SK-N-SH (cell line): ENCODE results near the gene MYMX. TPM values are rescaled to one million over a fixed set of nuclear protein-coding genes. Genes with fewer than 3 reads are reported as not detected.

Source experiments
- CTCF ChIA-PET: fragments of 300-600, 350-600 bp; formaldehyde crosslinking; extraction: SDS; loops from one replicate; lab custom pipeline; 2021; lab: Yijun Ruan, JAX
- POLR2A ChIA-PET: fragments of 350-600 bp; sonication (Branson Sonifier 250); formaldehyde crosslinking; extraction: SDS; loops from one replicate; lab custom pipeline; 2020; ENCODE audit warnings: antibody characterized with exemption, inconsistent platforms; lab: Yijun Ruan, JAX
- DNase-seq: peaks from one replicate; pipeline ENCODE4 v3.0.0; 2012
- H2AFZ ChIP-seq: fragments of 200-600 bp; sonication (generic); 2 replicates; pipeline ENCODE4 v1.8.1; 2016; ENCODE audit warnings: antibody characterized with exemption, mild to moderate bottlenecking, low read depth
- H3F3A ChIP-seq: fragments of 200-600 bp; sonication (generic); replicated peaks from 2 replicates; pipeline ENCODE3; 2016; ENCODE audit warnings: antibody characterized with exemption, mild to moderate bottlenecking; ENCODE audit not compliant: insufficient read depth
- H3K27ac ChIP-seq, 2 experiments: fragments of 200-500 bp in 1 of 2; fragments of 200-600 bp in 1 of 2; sonication (Bioruptor generic) in 1 of 2; sonication (generic), shearing (Covaris generic) in 1 of 2; 2 replicates each; pipeline versions ENCODE4 v1.5.1 to v1.6.1; 2014 to 2016; ENCODE audit warnings: low read depth in 2 of 2, inconsistent platforms in 1 of 2, low read length in 1 of 2, mild to moderate bottlenecking in 1 of 2, mixed read lengths in 1 of 2
- H3K27me3 ChIP-seq: fragments of 200-600 bp; sonication (generic), shearing (Covaris generic); 2 replicates; pipeline ENCODE4 v1.6.1; 2016; ENCODE audit warnings: mixed run types; ENCODE audit not compliant: insufficient read depth
- H3K36me3 ChIP-seq, 2 experiments: fragments of 200-500 bp in 1 of 2; fragments of 200-600 bp in 1 of 2; sonication (Bioruptor generic) in 1 of 2; sonication (generic) in 1 of 2; replicated peaks in 1 of 2; 2 replicates each; pipeline versions ENCODE3 to v1.5.1; 2014 to 2016; ENCODE audit warnings: low read length in 1 of 2, mild to moderate bottlenecking in 1 of 2; ENCODE audit not compliant: insufficient read depth in 2 of 2, control insufficient read depth in 1 of 2
- H3K4me1 ChIP-seq, 2 experiments: fragments of 200-500 bp in 1 of 2; fragments of 200-600 bp in 1 of 2; sonication (Bioruptor generic) in 1 of 2; sonication (generic), shearing (Covaris generic) in 1 of 2; 2 replicates each; pipeline versions ENCODE4 v1.5.1 to v1.6.1; 2014 to 2016; ENCODE audit warnings: low read depth in 1 of 2, low read length in 1 of 2, mixed run types in 1 of 2; ENCODE audit not compliant: insufficient read depth in 2 of 2, control insufficient read depth in 1 of 2
- H3K4me2 ChIP-seq: fragments of 200-600 bp; sonication (generic), shearing (Covaris generic); 2 replicates; pipeline ENCODE4 v1.6.1; 2017; ENCODE audit warnings: mixed run types
- H3K4me3 ChIP-seq, 2 experiments: fragments of 200-500 bp in 1 of 2; fragments of 200-600 bp in 1 of 2; sonication (Bioruptor generic) in 1 of 2; sonication (generic), shearing (Covaris generic) in 1 of 2; 2 replicates each; pipeline versions ENCODE4 v1.5.1 to v1.8.1; 2014 to 2016; ENCODE audit warnings: low read depth in 2 of 2, inconsistent platforms in 1 of 2, low read length in 1 of 2, mild to moderate bottlenecking in 1 of 2, mixed read lengths in 1 of 2, moderate library complexity in 1 of 2
- H3K79me2 ChIP-seq: fragments of 200-600 bp; sonication (generic); 2 replicates; pipeline ENCODE4 v1.8.1; 2017; ENCODE audit warnings: mild to moderate bottlenecking; ENCODE audit not compliant: insufficient read depth
- H3K9ac ChIP-seq: fragments of 200-600 bp; sonication (generic); 2 replicates; pipeline ENCODE4 v1.6.1; 2017; ENCODE audit warnings: mixed run types
- H3K9me2 ChIP-seq: fragments of 200-600 bp; sonication (generic); 2 replicates; pipeline ENCODE4 v1.6.1; 2017; ENCODE audit warnings: mixed run types
- H3K9me3 ChIP-seq: fragments of 200-600 bp; sonication (generic); 2 replicates; pipeline ENCODE4 v1.6.1; 2017; ENCODE audit warnings: mixed run types, mild to moderate bottlenecking, moderate library complexity
- H4K20me1 ChIP-seq: fragments of 200-600 bp; sonication (generic); 2 replicates; pipeline ENCODE4 v1.6.1; 2017; ENCODE audit warnings: mild to moderate bottlenecking, mixed run types; ENCODE audit not compliant: insufficient read depth
- CHD2 ChIP-seq: fragments of 150-350 bp; IDR thresholded peaks from 2 replicates; pipeline ENCODE4 v1.6.1; 2018; ENCODE audit warnings: low read length; ENCODE audit not compliant: partially characterized antibody
- EZH2phosphoT487 ChIP-seq: fragments of 200-600 bp; sonication (generic); IDR thresholded peaks from 2 replicates; pipeline ENCODE4 v1.6.1; 2017; ENCODE audit warnings: low read depth, mixed run types, mild to moderate bottlenecking, antibody characterized with exemption, moderate library complexity, borderline replicate concordance
- FOXM1 ChIP-seq: IDR thresholded peaks from 2 replicates; pipeline ENCODE4 v1.4.0; 2012; ENCODE audit warnings: low read depth, mild to moderate bottlenecking
- JUND ChIP-seq: IDR thresholded peaks from 2 replicates; pipeline ENCODE4 v1.4.0; 2012
- MEF2A ChIP-seq: IDR thresholded peaks from 2 replicates; pipeline ENCODE4 v1.4.0; 2012; ENCODE audit warnings: low read depth, borderline replicate concordance
- POLR2AphosphoS5 ChIP-seq: IDR thresholded peaks from 2 replicates; pipeline ENCODE4 v1.6.1; 2012; ENCODE audit warnings: low read depth, low read length
- RCOR1 ChIP-seq: fragments of 150-350 bp; IDR thresholded peaks from 2 replicates; pipeline ENCODE4 v1.6.1; 2017; ENCODE audit warnings: antibody characterized with exemption, low read length
- RFX5 ChIP-seq: IDR thresholded peaks from 2 replicates; pipeline ENCODE4 v1.6.1; 2012; ENCODE audit warnings: mild to moderate bottlenecking, improper control_type of control experiment, low read length
- RXRA ChIP-seq: IDR thresholded peaks from 2 replicates; pipeline ENCODE4 v1.4.0; 2012; ENCODE audit warnings: low read depth, mild to moderate bottlenecking, borderline replicate concordance
- SIN3A ChIP-seq: IDR thresholded peaks from 2 replicates; pipeline ENCODE4 v1.6.1; 2012; ENCODE audit warnings: low read depth, mild to moderate bottlenecking, low read length, moderate library complexity, borderline replicate concordance
- TCF12 ChIP-seq: IDR thresholded peaks from 2 replicates; pipeline ENCODE4 v1.4.0; 2012
- YY1 ChIP-seq: IDR thresholded peaks from 2 replicates; pipeline ENCODE4 v1.4.0; 2012; ENCODE audit warnings: low read depth, mild to moderate bottlenecking
- WGBS: methylation state at CpG from one replicate; pipeline ENCODE4 v1.1.6; 2017; ENCODE audit warnings: low lambda C conversion rate; 5-methylcytosine and 5-hydroxymethylcytosine counted together
- polyA plus RNA-seq, 3 experiments: library from polyadenylated mRNA; depleted of rRNA; stranded (reverse); fragments of >200 nt; gene quantifications; 2 replicates each; pipeline ENCODE4 v1.2.3, GENCODE V29; 2012
- TF ChIP-seq, protein P1 (sequence below): fragments of 200-600 bp; sonication (generic); IDR thresholded peaks from 2 replicates; pipeline ENCODE4 v1.6.1; 2017; ENCODE audit warnings: antibody characterized with exemption, mild to moderate bottlenecking, moderate library complexity
- TF ChIP-seq, protein P2 (sequence below): fragments of 150-350 bp; IDR thresholded peaks from 2 replicates; pipeline ENCODE4 v1.6.1; 2016; ENCODE audit warnings: mild to moderate bottlenecking, low read depth, low read length
- TF ChIP-seq, protein P3 (sequence below): fragments of 150-350 bp; IDR thresholded peaks from 2 replicates; pipeline ENCODE4 v1.6.1; 2017; ENCODE audit warnings: antibody characterized with exemption, low read length, low read depth, borderline replicate concordance

Gene MYMX
- polyA plus RNA-seq, 1 of the 3 experiments (the other 2 are of a cell fraction): not detected

DNA sequence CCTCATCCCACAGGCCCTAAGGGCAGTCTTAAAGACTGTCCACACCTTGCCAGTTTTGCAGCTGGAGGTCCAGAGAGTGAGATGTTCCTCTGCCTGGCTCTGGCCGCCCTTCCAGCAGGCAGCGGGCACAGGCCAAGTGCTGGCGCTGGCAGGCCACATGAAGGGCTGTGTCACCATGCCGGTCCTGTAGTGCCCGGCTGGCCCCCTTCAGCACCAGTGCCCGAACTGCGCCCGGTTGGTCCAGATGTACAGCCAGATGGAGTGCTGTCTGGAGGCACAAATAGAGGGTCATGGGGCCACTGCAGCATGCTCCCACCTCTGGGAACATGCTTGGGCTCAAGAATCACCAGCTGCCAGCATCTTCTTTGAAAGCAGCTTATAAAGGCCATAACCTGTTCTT is 44.9 kb downstream of the MYMX start:
- CTCF ChIA-PET: interaction anchor here (0.9 to 2.2 kb wide), 11 partner anchors 8 to 171 kb away, joined by 3 to 11 read pairs (median 4); partner anchors contain the start of genes AARS2, HSP90AB1 and SLC29A1
- peaks cover 7% of the 10 kb centered on the region for H3F3A ChIP-seq
- TF ChIP-seq TCF12 (no peak), JUND (no peak), EZH2phosphoT487 (no peak), YY1 (no peak), SIN3A (no peak)
- TF ChIP-seq, protein P1, sequence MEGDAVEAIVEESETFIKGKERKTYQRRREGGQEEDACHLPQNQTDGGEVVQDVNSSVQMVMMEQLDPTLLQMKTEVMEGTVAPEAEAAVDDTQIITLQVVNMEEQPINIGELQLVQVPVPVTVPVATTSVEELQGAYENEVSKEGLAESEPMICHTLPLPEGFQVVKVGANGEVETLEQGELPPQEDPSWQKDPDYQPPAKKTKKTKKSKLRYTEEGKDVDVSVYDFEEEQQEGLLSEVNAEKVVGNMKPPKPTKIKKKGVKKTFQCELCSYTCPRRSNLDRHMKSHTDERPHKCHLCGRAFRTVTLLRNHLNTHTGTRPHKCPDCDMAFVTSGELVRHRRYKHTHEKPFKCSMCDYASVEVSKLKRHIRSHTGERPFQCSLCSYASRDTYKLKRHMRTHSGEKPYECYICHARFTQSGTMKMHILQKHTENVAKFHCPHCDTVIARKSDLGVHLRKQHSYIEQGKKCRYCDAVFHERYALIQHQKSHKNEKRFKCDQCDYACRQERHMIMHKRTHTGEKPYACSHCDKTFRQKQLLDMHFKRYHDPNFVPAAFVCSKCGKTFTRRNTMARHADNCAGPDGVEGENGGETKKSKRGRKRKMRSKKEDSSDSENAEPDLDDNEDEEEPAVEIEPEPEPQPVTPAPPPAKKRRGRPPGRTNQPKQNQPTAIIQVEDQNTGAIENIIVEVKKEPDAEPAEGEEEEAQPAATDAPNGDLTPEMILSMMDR: no peak
- TF ChIP-seq, protein P2, sequence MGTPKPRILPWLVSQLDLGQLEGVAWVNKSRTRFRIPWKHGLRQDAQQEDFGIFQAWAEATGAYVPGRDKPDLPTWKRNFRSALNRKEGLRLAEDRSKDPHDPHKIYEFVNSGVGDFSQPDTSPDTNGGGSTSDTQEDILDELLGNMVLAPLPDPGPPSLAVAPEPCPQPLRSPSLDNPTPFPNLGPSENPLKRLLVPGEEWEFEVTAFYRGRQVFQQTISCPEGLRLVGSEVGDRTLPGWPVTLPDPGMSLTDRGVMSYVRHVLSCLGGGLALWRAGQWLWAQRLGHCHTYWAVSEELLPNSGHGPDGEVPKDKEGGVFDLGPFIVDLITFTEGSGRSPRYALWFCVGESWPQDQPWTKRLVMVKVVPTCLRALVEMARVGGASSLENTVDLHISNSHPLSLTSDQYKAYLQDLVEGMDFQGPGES: no peak
- TF ChIP-seq, protein P3, sequence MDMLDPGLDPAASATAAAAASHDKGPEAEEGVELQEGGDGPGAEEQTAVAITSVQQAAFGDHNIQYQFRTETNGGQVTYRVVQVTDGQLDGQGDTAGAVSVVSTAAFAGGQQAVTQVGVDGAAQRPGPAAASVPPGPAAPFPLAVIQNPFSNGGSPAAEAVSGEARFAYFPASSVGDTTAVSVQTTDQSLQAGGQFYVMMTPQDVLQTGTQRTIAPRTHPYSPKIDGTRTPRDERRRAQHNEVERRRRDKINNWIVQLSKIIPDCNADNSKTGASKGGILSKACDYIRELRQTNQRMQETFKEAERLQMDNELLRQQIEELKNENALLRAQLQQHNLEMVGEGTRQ: no peak
- H3K9ac ChIP-seq: no peak overlapping the region
- no peak for DNase-seq
- H3K4me1 ChIP-seq: peaks cover 16 to 33% of the 10 kb centered on the region in 2 experiments; a peak in 2 of 4 replicates
- H3K36me3 ChIP-seq: peaks cover 0 to 10% of the 10 kb centered on the region in 2 experiments
- peaks cover 27% of the 10 kb centered on the region for H3K79me2 ChIP-seq
- no peak overlapping the region for H3K27ac ChIP-seq
- 0 out of 2 replicates have a peak, but pooled peaks cover 1% of the 10 kb centered on the region for H4K20me1 ChIP-seq
- H3K4me3 ChIP-seq: no peak overlapping the region
- POLR2A ChIA-PET: no interaction called here
- H3K9me2 ChIP-seq: no peaks in the 10 kb centered on the region
- no peak overlapping the region for H2AFZ ChIP-seq
- H3K4me2 ChIP-seq: no peak overlapping the region
- H3K27me3 ChIP-seq: no peaks in the 10 kb centered on the region
- no peaks in the 10 kb centered on the region for H3K9me3 ChIP-seq
- 87% methylated on average over 6 of the region's 8 CpGs for WGBS

DNA sequence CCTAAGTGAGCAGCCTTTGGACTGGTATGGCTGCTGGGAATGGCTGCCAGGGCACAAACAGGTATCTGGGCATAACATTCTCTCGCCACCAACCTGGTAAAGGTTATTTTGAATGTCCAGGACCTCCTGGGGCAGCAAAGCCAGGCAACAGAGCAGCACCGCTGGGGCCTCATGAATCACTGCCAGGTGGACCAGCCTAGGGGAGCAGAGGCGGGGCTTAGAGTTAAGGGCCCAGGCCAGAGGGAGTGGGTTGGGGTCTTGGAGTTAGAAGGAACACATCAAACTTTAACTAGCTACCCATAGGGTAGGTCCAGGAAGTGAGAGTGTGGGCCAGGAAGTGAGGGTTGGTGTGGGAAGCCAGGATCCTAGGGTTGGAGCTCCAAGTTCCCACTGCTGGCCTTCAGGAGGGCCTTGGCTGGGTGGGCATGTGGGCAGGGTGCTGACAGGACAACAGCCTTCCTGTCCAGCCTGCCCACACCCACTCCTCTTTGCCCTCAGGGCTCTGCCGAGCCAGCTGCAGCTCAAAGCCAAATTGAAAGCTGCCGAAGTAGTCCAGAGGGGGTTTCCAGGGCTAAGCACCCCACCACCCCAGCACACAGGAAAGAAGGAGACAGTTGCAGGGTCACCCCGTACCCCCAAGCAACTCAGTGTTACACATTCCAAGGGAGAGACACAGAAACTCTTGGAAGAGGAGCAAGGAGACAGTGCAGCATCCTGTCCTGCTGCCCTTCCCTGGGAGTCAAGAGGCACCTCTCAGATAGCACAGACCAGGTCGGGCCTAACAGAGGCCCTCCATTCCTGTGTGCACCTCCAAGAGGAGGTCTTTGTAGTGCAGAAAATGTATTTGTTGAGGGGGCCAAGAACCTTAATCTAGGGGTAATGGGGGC is 46.0 kb downstream of the MYMX start:
- H3K9ac ChIP-seq: peak overlapping the region; percentile 80; the same call in 1 of the 2 replicates
- no peaks in the 10 kb centered on the region for H3K9me2 ChIP-seq
- no peaks in the 10 kb centered on the region; the same call in 1 of the 2 replicates for H3K27me3 ChIP-seq
- H2AFZ ChIP-seq: no peak overlapping the region
- peaks cover 0 to 10% of the 10 kb centered on the region in 2 experiments for H3K36me3 ChIP-seq
- peak overlapping the region; percentile 94 for H3K4me2 ChIP-seq
- H3K4me3 ChIP-seq: peak overlapping the region; percentile 15 to 89; a peak in 3 of 4 replicates
- no peaks in the 10 kb centered on the region for H3K9me3 ChIP-seq
- H3K79me2 ChIP-seq: peaks cover 21% of the 10 kb centered on the region; the same call in 1 of the 2 replicates
- DNase-seq: no peak
- H3K27ac ChIP-seq: no peak overlapping the region; a peak in 1 of 4 replicates
- CTCF ChIA-PET: interaction anchor here (1.3 to 2.2 kb wide), 8 partner anchors 9 to 166 kb away, joined by 4 to 11 read pairs (median 6); partner anchors contain the start of genes AARS2, HSP90AB1 and SLC29A1
- peaks cover 16 to 31% of the 10 kb centered on the region in 2 experiments; a peak in 2 of 4 replicates for H3K4me1 ChIP-seq
- 83% methylated on average over 5 of the region's 7 CpGs for WGBS
- peaks cover 7% of the 10 kb centered on the region for H3F3A ChIP-seq
- H4K20me1 ChIP-seq: no peaks in the 10 kb centered on the region
- POLR2A ChIA-PET: no interaction called here
- TF ChIP-seq TCF12 (no peak), RFX5 (no peak), RXRA (no peak), YY1 (no peak), POLR2AphosphoS5 (no peak), FOXM1 (no peak), SIN3A (no peak), RCOR1 (no peak), MEF2A (no peak), CHD2 (no peak)
- TF ChIP-seq, protein P1: no peak
- TF ChIP-seq, protein P2: no peak
